ENCODE data around the gene ARF1. TPM values are rescaled to one million over a fixed set of nuclear protein-coding genes. Genes with fewer than 3 reads are reported as not detected.

The ARF1 gene
- total and polyA plus RNA-seq, 2 donors (not counting 1 experiment from before 2014, with no cell fraction given): 193 to 389 TPM

DNA sequence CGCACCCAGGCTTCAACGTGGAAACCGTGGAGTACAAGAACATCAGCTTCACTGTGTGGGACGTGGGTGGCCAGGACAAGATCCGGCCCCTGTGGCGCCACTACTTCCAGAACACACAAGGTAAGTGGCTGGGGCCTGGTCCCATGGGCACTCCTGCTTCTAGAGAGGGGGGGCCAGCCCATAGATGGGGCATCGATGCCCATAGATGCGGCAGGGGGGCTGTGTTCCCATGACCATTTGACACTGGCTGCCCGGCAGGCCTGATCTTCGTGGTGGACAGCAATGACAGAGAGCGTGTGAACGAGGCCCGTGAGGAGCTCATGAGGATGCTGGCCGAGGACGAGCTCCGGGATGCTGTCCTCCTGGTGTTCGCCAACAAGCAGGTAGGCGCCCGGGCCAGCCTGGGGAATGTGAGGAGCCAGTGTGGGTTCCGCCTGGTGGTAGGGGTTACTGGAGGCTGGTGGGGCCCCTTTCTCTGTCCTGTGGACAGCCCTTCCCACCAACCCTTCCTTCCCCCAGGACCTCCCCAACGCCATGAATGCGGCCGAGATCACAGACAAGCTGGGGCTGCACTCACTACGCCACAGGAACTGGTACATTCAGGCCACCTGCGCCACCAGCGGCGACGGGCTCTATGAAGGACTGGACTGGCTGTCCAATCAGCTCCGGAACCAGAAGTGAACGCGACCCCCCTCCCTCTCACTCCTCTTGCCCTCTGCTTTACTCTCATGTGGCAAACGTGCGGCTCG lies 15.0 kb downstream of the ARF1 start:
- Histone ChIP-seq H3K79me2 (ENCODE audit: control insufficient read depth, insufficient read depth, low read length) (peaks cover 48% of the 10 kb centered on the region), H3K4me2 (replicated peaks; ENCODE audit: low read depth, low read length, poor library complexity, severe bottlenecking) (no peak overlapping the region), H3K36me3 (replicated peaks in 1 of 2; ENCODE audit: control extremely low read depth in 1 of 2, control insufficient read depth in 1 of 2, extremely low read depth in 1 of 2, insufficient read depth in 2 of 2, low read length in 1 of 2) (peaks cover 4 to 60% of the 10 kb centered on the region in 2 experiments), H2AFZ (ENCODE audit: insufficient read depth, low read depth, low read length, poor library complexity, severe bottlenecking) (no peak overlapping the region), H3K9me3 (ENCODE audit: control extremely low read depth in 1 of 3, control insufficient read depth in 2 of 3, insufficient read depth in 1 of 3, low read length in 2 of 3) (peaks cover 0 to 30% (median 8%) of the 10 kb centered on the region in 3 donors), H3K4me3 (ENCODE audit: control extremely low read depth in 1 of 5, extremely low read depth in 1 of 5, insufficient read depth in 1 of 5, low read depth in 2 of 5, low read length in 4 of 5) (no peak overlapping the region), H4K20me1 (ENCODE audit: control insufficient read depth, insufficient read depth, low read length, poor library complexity, severe bottlenecking) (peaks cover 96% of the 10 kb centered on the region), H3K27ac (ENCODE audit: low read length in 2 of 2) (no peak overlapping the region), H3K4me1 (ENCODE audit: control insufficient read depth in 2 of 2, insufficient read depth in 2 of 2, low read length in 2 of 2) (peaks cover 9 to 11% of the 10 kb centered on the region in 2 donors), H3K27me3 (replicated peaks in 1 of 4; ENCODE audit: control extremely low read depth in 1 of 4, control insufficient read depth in 3 of 4, insufficient read depth in 4 of 4, low read length in 3 of 4) (no peaks in the 10 kb centered on the region), H3K9ac (ENCODE audit: low read length) (no peak overlapping the region)
- no peak overlapping the region for H3K4me3 Mint-ChIP-seq
- H3K27ac Mint-ChIP-seq: peak overlapping the region; percentile 46
- TF ChIP-seq EZH2 (IDR thresholded peaks at IDR 0.05; ENCODE audit: borderline replicate concordance, insufficient read depth, low read depth, low read length, poor library complexity, severe bottlenecking): no peak
- TF ChIP-seq, protein P1, sequence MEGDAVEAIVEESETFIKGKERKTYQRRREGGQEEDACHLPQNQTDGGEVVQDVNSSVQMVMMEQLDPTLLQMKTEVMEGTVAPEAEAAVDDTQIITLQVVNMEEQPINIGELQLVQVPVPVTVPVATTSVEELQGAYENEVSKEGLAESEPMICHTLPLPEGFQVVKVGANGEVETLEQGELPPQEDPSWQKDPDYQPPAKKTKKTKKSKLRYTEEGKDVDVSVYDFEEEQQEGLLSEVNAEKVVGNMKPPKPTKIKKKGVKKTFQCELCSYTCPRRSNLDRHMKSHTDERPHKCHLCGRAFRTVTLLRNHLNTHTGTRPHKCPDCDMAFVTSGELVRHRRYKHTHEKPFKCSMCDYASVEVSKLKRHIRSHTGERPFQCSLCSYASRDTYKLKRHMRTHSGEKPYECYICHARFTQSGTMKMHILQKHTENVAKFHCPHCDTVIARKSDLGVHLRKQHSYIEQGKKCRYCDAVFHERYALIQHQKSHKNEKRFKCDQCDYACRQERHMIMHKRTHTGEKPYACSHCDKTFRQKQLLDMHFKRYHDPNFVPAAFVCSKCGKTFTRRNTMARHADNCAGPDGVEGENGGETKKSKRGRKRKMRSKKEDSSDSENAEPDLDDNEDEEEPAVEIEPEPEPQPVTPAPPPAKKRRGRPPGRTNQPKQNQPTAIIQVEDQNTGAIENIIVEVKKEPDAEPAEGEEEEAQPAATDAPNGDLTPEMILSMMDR (IDR thresholded peaks at IDR 0.05): no peak
- ATAC-seq (ENCODE audit: low read depth) (no peak), DNase-seq (no peak)
- intact Hi-C loops (cut with micrococcal nuclease): no loop called here
- WGBS (ENCODE audit: insufficient coverage): 98% methylated on average over 27 of the region's 34 CpGs
- peaks cover 4% of the 10 kb centered on the region for H3K9me3 Mint-ChIP-seq (ENCODE audit: insufficient read depth)
- peaks cover 20% of the 10 kb centered on the region for H3K4me1 Mint-ChIP-seq
- H3K27me3 Mint-ChIP-seq: no peaks in the 10 kb centered on the region
- ChIA-PET CTCF (no interaction called here), POLR2A (interaction anchor here (0.7 kb wide), 1 partner anchor 42 kb away, joined by 3 read pairs; no protein-coding TSS in a partner anchor)

DNA sequence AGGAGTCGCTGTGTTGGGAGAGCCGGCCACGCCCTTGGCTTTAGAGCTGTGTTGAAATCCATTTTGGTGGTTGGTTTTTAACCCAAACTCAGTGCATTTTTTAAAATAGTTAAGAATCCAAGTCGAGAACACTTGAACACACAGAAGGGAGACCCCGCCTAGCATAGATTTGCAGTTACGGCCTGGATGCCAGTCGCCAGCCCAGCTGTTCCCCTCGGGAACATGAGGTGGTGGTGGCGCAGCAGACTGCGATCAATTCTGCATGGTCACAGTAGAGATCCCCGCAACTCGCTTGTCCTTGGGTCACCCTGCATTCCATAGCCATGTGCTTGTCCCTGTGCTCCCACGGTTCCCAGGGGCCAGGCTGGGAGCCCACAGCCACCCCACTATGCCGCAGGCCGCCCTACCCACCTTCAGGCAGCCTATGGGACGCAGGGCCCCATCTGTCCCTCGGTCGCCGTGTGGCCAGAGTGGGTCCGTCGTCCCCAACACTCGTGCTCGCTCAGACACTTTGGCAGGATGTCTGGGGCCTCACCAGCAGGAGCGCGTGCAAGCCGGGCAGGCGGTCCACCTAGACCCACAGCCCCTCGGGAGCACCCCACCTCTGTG lies 15.9 kb downstream of the ARF1 start:
- H3K9me3 ChIP-seq (ENCODE audit: control extremely low read depth in 1 of 3, control insufficient read depth in 2 of 3, insufficient read depth in 1 of 3, low read length in 2 of 3): peaks cover 0 to 29% (median 8%) of the 10 kb centered on the region in 3 donors
- ATAC-seq (ENCODE audit: low read depth) (no peak), DNase-seq (peak; percentile 6)
- Mint-ChIP-seq H3K9me3 (ENCODE audit: insufficient read depth) (peaks cover 4% of the 10 kb centered on the region), H3K27me3 (no peaks in the 10 kb centered on the region), H3K27ac (no peak overlapping the region), H3K4me3 (no peak overlapping the region), H3K4me1 (peaks cover 23% of the 10 kb centered on the region)
- H3K27ac ChIP-seq (ENCODE audit: low read length in 2 of 2): no peak overlapping the region
- ChIA-PET POLR2A (interaction anchor here (0.7 kb wide), 1 partner anchor 41 kb away, joined by 3 read pairs; no protein-coding TSS in a partner anchor), CTCF (interaction anchor here (0.9 kb wide), 1 partner anchor 32 kb away, joined by 3 read pairs; no protein-coding TSS in a partner anchor)
- peaks cover 4 to 54% of the 10 kb centered on the region in 2 experiments for H3K36me3 ChIP-seq (replicated peaks in 1 of 2; ENCODE audit: control extremely low read depth in 1 of 2, control insufficient read depth in 1 of 2, extremely low read depth in 1 of 2, insufficient read depth in 2 of 2, low read length in 1 of 2)
- no peaks in the 10 kb centered on the region for H3K27me3 ChIP-seq (replicated peaks in 1 of 4; ENCODE audit: control extremely low read depth in 1 of 4, control insufficient read depth in 3 of 4, insufficient read depth in 4 of 4, low read length in 3 of 4)
- 94% methylated on average over 28 of the region's 28 CpGs for WGBS (ENCODE audit: insufficient coverage)
- intact Hi-C loops (cut with micrococcal nuclease): no loop called here
- H3K4me3 ChIP-seq (ENCODE audit: control extremely low read depth in 1 of 5, extremely low read depth in 1 of 5, insufficient read depth in 1 of 5, low read depth in 2 of 5, low read length in 4 of 5): no peak overlapping the region
- TF ChIP-seq, protein P1 (IDR thresholded peaks at IDR 0.05): no peak
- H3K4me2 ChIP-seq (replicated peaks; ENCODE audit: low read depth, low read length, poor library complexity, severe bottlenecking): no peak overlapping the region
- H3K4me1 ChIP-seq (ENCODE audit: control insufficient read depth in 2 of 2, insufficient read depth in 2 of 2, low read length in 2 of 2): peaks cover 9 to 13% of the 10 kb centered on the region in 2 donors
- H3K9ac ChIP-seq (ENCODE audit: low read length): no peak overlapping the region
- peaks cover 86% of the 10 kb centered on the region for H4K20me1 ChIP-seq (ENCODE audit: control insufficient read depth, insufficient read depth, low read length, poor library complexity, severe bottlenecking)
- peaks cover 41% of the 10 kb centered on the region for H3K79me2 ChIP-seq (ENCODE audit: control insufficient read depth, insufficient read depth, low read length)
- H2AFZ ChIP-seq (ENCODE audit: insufficient read depth, low read depth, low read length, poor library complexity, severe bottlenecking): no peak overlapping the region

Data from B cell (primary cell).